SHP77 (cell line): ENCODE data around the gene NMUR1.
A peak's percentile ranks its signal among the peaks of the same experiment; 100 is the strongest.
"Not testable (repeated sequence)": the region's sequence is repeated elsewhere in the genome, so short reads cannot be mapped to it uniquely, and the experiment has no call there.

ENCODE experiments used
- DNase-seq, 2 experiments: peaks; one replicate each; lab custom pipeline; 2025; lab: John Stamatoyannopoulos, UW

The NMUR1 gene

GRCh38 chr2:231530099-231531011 is at the start of gene NMUR1:
Gene NMUR1 (minus strand): TSS chr2:231530445. CDS start chr2:231530361, 84 bp downstream.
- peak in 1 of 2 experiments; percentile 9 for DNase-seq

- DNase-seq = no peak
These were observed 49.3 kb upstream of the NMUR1 start for GRCh38 chr2:231579560-231579959.

GRCh38 chr2:231578655-231579054 is 48.4 kb upstream of the NMUR1 start:
- DNase-seq = not testable (repeated sequence)

- no peak for DNase-seq
These were observed 46.2 kb upstream of the NMUR1 start for GRCh38 chr2:231576465-231576864.

GRCh38 chr2:231575612-231576256 is 45.5 kb upstream of the NMUR1 start:
- DNase-seq = no peak

- DNase-seq = no peak
These were observed 43.6 kb upstream of the NMUR1 start for GRCh38 chr2:231573698-231574421.

GRCh38 chr2:231573096-231573495 is 42.9 kb upstream of the NMUR1 start:
- DNase-seq = no peak

GRCh38 chr2:231571661-231572191 is 41.5 kb upstream of the NMUR1 start:
- DNase-seq = no peak

- not testable (repeated sequence) for DNase-seq
These were observed 40.7 kb upstream of the NMUR1 start for GRCh38 chr2:231570915-231571314.

GRCh38 chr2:231568785-231569435 is 38.7 kb upstream of the NMUR1 start:
- DNase-seq = no peak

- no peak for DNase-seq
These were observed 38.0 kb upstream of the NMUR1 start for GRCh38 chr2:231568098-231568784.

- DNase-seq = no peak
These were observed 36.9 kb upstream of the NMUR1 start for GRCh38 chr2:231567159-231567558.

GRCh38 chr2:231565887-231566594 is 35.8 kb upstream of the NMUR1 start:
- no peak for DNase-seq

GRCh38 chr2:231563378-231563961 is 33.2 kb upstream of the NMUR1 start:
- DNase-seq = peak; percentile 59 to 63

GRCh38 chr2:231557571-231558217 is 27.4 kb upstream of the NMUR1 start:
- DNase-seq = peak; percentile 58 to 69

- no peak for DNase-seq
These were observed 26.7 kb upstream of the NMUR1 start for GRCh38 chr2:231556981-231557380.

GRCh38 chr2:231556496-231556895 is 26.3 kb upstream of the NMUR1 start:
- DNase-seq = not testable (repeated sequence)

- peak in 1 of 2 experiments; percentile 23 for DNase-seq
These were observed 24.7 kb upstream of the NMUR1 start for GRCh38 chr2:231554748-231555545.

GRCh38 chr2:231554327-231554726 is 24.1 kb upstream of the NMUR1 start:
- DNase-seq = no peak
